HepG2 (cell line): ENCODE results near the gene SMAP1. TPM values are rescaled to one million over a fixed set of nuclear protein-coding genes. Genes with fewer than 3 reads are reported as not detected.

Experiments used
- BCL6 ChIP-seq: IDR thresholded peaks from 2 replicates; pipeline ENCODE4 v1.6.1; 2016; ENCODE audit warnings: missing genetic modification reagents, missing compliant biosample characterization
- DR1 ChIP-seq: sonication (generic); formaldehyde crosslinking; IDR thresholded peaks from 2 replicates; pipeline ENCODE4 v1.8.0; 2021; ENCODE audit warnings: mild to moderate bottlenecking, missing genetic modification reagents, inconsistent platforms
- DRAP1 ChIP-seq: IDR thresholded peaks from 2 replicates; pipeline ENCODE4 v1.6.1; 2016; ENCODE audit warnings: missing genetic modification reagents, missing compliant biosample characterization
- FOXA3 ChIP-seq: IDR thresholded peaks from 2 replicates; pipeline ENCODE4 v1.6.1; 2016; ENCODE audit warnings: missing genetic modification reagents, missing compliant biosample characterization
- HBP1 ChIP-seq: IDR thresholded peaks from 2 replicates; pipeline ENCODE4 v1.6.1; 2016; ENCODE audit warnings: low read depth, control low read depth
- HDAC6 ChIP-seq: fragments of 200-600 bp; sonication (generic); IDR thresholded peaks from 2 replicates; pipeline ENCODE4 v1.7.0; 2017; ENCODE audit warnings: mild to moderate bottlenecking, antibody characterized with exemption, low read length, low read depth
- KLF12 ChIP-seq: sonication (generic); formaldehyde crosslinking; IDR thresholded peaks from 2 replicates; pipeline ENCODE4 v1.4.0; 2020; ENCODE audit warnings: missing genetic modification reagents, borderline replicate concordance
- NR2C2 ChIP-seq: sonication (generic); formaldehyde crosslinking; IDR thresholded peaks from 2 replicates; pipeline ENCODE4 v1.4.0; 2020; ENCODE audit warnings: missing genetic modification reagents, mild to moderate bottlenecking, moderate library complexity, borderline replicate concordance
- PITX1 ChIP-seq: sonication (generic); formaldehyde crosslinking; IDR thresholded peaks from 2 replicates; pipeline ENCODE4 v1.5.1; 2020; ENCODE audit warnings: mild to moderate bottlenecking, missing genetic modification reagents
- PRPF4 ChIP-seq: fragments of 200-400 bp; formaldehyde crosslinking; IDR thresholded peaks from 2 replicates; pipeline ENCODE4 v1.6.1; 2016; ENCODE audit warnings: low read length, low read depth; ENCODE audit not compliant: poor library complexity, severe bottlenecking
- SP2 ChIP-seq: sonication (generic); formaldehyde crosslinking; IDR thresholded peaks from 2 replicates; pipeline ENCODE4 v1.5.1; 2020; ENCODE audit warnings: mild to moderate bottlenecking, missing genetic modification reagents
- SP5 ChIP-seq: IDR thresholded peaks from 2 replicates; pipeline ENCODE4 v1.6.1; 2016; ENCODE audit warnings: low read depth, borderline replicate concordance
- THAP7 ChIP-seq: sonication (generic); formaldehyde crosslinking; IDR thresholded peaks from 2 replicates; pipeline ENCODE4 v1.8.1; 2023; ENCODE audit warnings: mild to moderate bottlenecking, missing genetic modification reagents
- ZKSCAN8 ChIP-seq: IDR thresholded peaks from 2 replicates; pipeline ENCODE4 v1.6.1; 2016; ENCODE audit warnings: borderline replicate concordance, missing genetic modification reagents, missing compliant biosample characterization
- ZMYM3 ChIP-seq: sonication (generic); formaldehyde crosslinking; IDR thresholded peaks from 2 replicates; pipeline ENCODE4 v1.5.1; 2020; ENCODE audit warnings: mild to moderate bottlenecking, missing genetic modification reagents
- ZNF160 ChIP-seq: sonication (generic); formaldehyde crosslinking; IDR thresholded peaks from 2 replicates; pipeline ENCODE4 v1.8.0; 2022; ENCODE audit warnings: mild to moderate bottlenecking, inconsistent platforms, missing genetic modification reagents
- ZNF24 ChIP-seq: fragments of 450-650 bp; IDR thresholded peaks from 2 replicates; pipeline ENCODE4 v1.6.1; 2017; ENCODE audit warnings: antibody characterized with exemption, mild to moderate bottlenecking
- ZNF558 ChIP-seq: sonication (generic); formaldehyde crosslinking; IDR thresholded peaks from 2 replicates; pipeline ENCODE4 v1.9.0; 2022; ENCODE audit warnings: mild to moderate bottlenecking, missing genetic modification reagents, borderline replicate concordance
- ZNF567 ChIP-seq: sonication (generic); formaldehyde crosslinking; IDR thresholded peaks from 2 replicates; pipeline ENCODE4 v1.8.1; 2023; ENCODE audit warnings: mild to moderate bottlenecking, missing genetic modification reagents, borderline replicate concordance
- ZNF576 ChIP-seq: sonication (generic); formaldehyde crosslinking; IDR thresholded peaks from 2 replicates; pipeline ENCODE4 v1.4.0; 2020; ENCODE audit warnings: mild to moderate bottlenecking, missing genetic modification reagents
- ZNF652 ChIP-seq: IDR thresholded peaks from 2 replicates; pipeline ENCODE4 v1.6.1; 2016; ENCODE audit warnings: low read depth, borderline replicate concordance
- ZNF709 ChIP-seq: sonication (generic); formaldehyde crosslinking; IDR thresholded peaks from 2 replicates; pipeline ENCODE4 v1.5.0; 2020; ENCODE audit warnings: mild to moderate bottlenecking, missing genetic modification reagents
- ZNF879 ChIP-seq: sonication (generic); formaldehyde crosslinking; IDR thresholded peaks from 2 replicates; pipeline ENCODE4 v1.8.1; 2023; ENCODE audit warnings: missing genetic modification reagents
- ZSCAN12 ChIP-seq: sonication (generic); formaldehyde crosslinking; IDR thresholded peaks from 2 replicates; pipeline ENCODE4 v1.9.0; 2021; ENCODE audit warnings: mild to moderate bottlenecking, missing genetic modification reagents
- ZSCAN25 ChIP-seq: sonication (generic); formaldehyde crosslinking; IDR thresholded peaks from 2 replicates; pipeline ENCODE4 v1.8.0; 2022; ENCODE audit warnings: mild to moderate bottlenecking, missing genetic modification reagents
- polyA plus RNA-seq, 8 experiments: library from polyadenylated mRNA; depleted of rRNA in 3 of 8; stranded (reverse) in 7 of 8; unstranded in 1 of 8; fragments of >200 nt; fragmentation: Illumina TruSeq in 4 of 8; extraction: Trizol in 4 of 8; gene quantifications; 2 replicates each; pipeline versions ENCODE4 v1.2.1 to v1.2.3, GENCODE V29; 2011 to 2016; ENCODE audit warnings: low read depth in 4 of 8, missing spikeins in 1 of 8, mixed read lengths in 1 of 8; ENCODE audit not compliant: insufficient read depth in 1 of 8
- total RNA-seq, 5 experiments: library from RNA; depleted of rRNA; stranded (reverse); fragments of >200 nt; fragmentation: Illumina TruSeq; extraction: Trizol; gene quantifications; 2 replicates each; pipeline ENCODE4 v1.2.3, GENCODE V29; 2016; ENCODE audit warnings: low read depth in 1 of 5

Gene SMAP1
- total and polyA plus RNA-seq, 2 of the 13 experiments (the other 11 are each of a cell fraction or from before 2014, with no cell fraction given), result 13.4 to 17.8 TPM

GRCh38 chr6:70667711-70668498 lies at the start of gene SMAP1 (continued):
- 0 out of 2 replicates have a peak, but pooled peaks have one; percentile 60 for TF ChIP-seq ZNF576 (CRISPR knock-in tag)
- 0 out of 2 replicates have a peak, but pooled peaks have one; percentile 40 for TF ChIP-seq SP2 (CRISPR knock-in tag)
- no peak; the same call in 1 of the 2 replicates for TF ChIP-seq ZKSCAN8 (CRISPR knock-in tag)
- 0 out of 2 replicates have a peak, but pooled peaks have one; percentile 11 for TF ChIP-seq FOXA3 (CRISPR knock-in tag)
- TF ChIP-seq ZSCAN25 (CRISPR knock-in tag), result no peak
- peak; percentile 72; the same call in 1 of the 2 replicates for TF ChIP-seq ZNF567 (CRISPR knock-in tag)
- TF ChIP-seq DRAP1 (CRISPR knock-in tag), result peak; percentile 64
- no peak for TF ChIP-seq HDAC6
- no peak for TF ChIP-seq PITX1 (CRISPR knock-in tag)
- no peak for TF ChIP-seq ZNF652
- peak; percentile 52; the same call in 1 of the 2 replicates for TF ChIP-seq BCL6
- TF ChIP-seq ZMYM3 (CRISPR knock-in tag), result no peak; the same call in 1 of the 2 replicates
- no peak for TF ChIP-seq ZSCAN12
- no peak for TF ChIP-seq ZNF558 (CRISPR knock-in tag)
- no peak; the same call in 1 of the 2 replicates for TF ChIP-seq HBP1 (CRISPR knock-in tag)
- TF ChIP-seq NR2C2 (CRISPR knock-in tag), result peak; percentile 73
- no peak for TF ChIP-seq PRPF4
- TF ChIP-seq ZNF709 (CRISPR knock-in tag), result peak; percentile 22; the same call in 1 of the 2 replicates
- TF ChIP-seq DR1 (CRISPR knock-in tag), result 0 out of 2 replicates have a peak, but pooled peaks have one; percentile 64
- no peak for TF ChIP-seq ZNF24
- TF ChIP-seq ZNF160 (CRISPR knock-in tag), result peak; percentile 81
- no peak for TF ChIP-seq ZNF879
- no peak for TF ChIP-seq THAP7
- peak; percentile 61; the same call in 1 of the 2 replicates for TF ChIP-seq KLF12
- peak; percentile 76; the same call in 1 of the 2 replicates for TF ChIP-seq SP5 (CRISPR knock-in tag)
